Measurements from ENCODE around the gene FHIT. TPM values are rescaled to one million over a fixed set of nuclear protein-coding genes. Genes with fewer than 3 reads are reported as not detected.

Gene FHIT
- total RNA-seq, 2 experiments from 2014 or later = 86.0 to 90.6 TPM

GRCh38 chr3:60199306-60199705 is 1051.9 kb downstream of the FHIT start:
- Mint-ChIP-seq H3K36me3 (ENCODE audit: low read depth) (no peaks in the 10 kb centered on the region), H3K27ac (no peak overlapping the region), H3K9me3 (no peaks in the 10 kb centered on the region), H3K27me3 (no peaks in the 10 kb centered on the region), H3K4me3 (no peak overlapping the region), H3K4me1 (ENCODE audit: low read depth) (no peaks in the 10 kb centered on the region)
- no peaks in the 10 kb centered on the region for H3K9me3 ChIP-seq (ENCODE audit: control insufficient read depth in 1 of 2, insufficient read depth in 1 of 2, low read length in 2 of 2)
- TF ChIP-seq CTCF (IDR thresholded peaks at IDR 0.05) = no peak
- H3K36me3 ChIP-seq (ENCODE audit: insufficient read depth, low read length) = no peaks in the 10 kb centered on the region
- DNase-seq (no peak), ATAC-seq (ENCODE audit: poor library complexity) (no peak)
- no peak overlapping the region for H3K4me3 ChIP-seq (ENCODE audit: low read length)
- H3K4me1 ChIP-seq (ENCODE audit: insufficient read depth, low read length) = no peaks in the 10 kb centered on the region
- no peak overlapping the region for H3K27ac ChIP-seq (ENCODE audit: low read depth in 1 of 2, low read length in 2 of 2)
- no peaks in the 10 kb centered on the region for H3K27me3 ChIP-seq (ENCODE audit: control insufficient read depth in 1 of 2, insufficient read depth in 2 of 2, low read length in 2 of 2)
- intact Hi-C loops (cut with DNase I, micrococcal nuclease) = no loop called here
- ChIA-PET POLR2A (no interaction called here), CTCF (no interaction called here)

- Histone ChIP-seq H3K4me3 (ENCODE audit: low read length) (no peak overlapping the region), H3K36me3 (ENCODE audit: insufficient read depth, low read length) (no peaks in the 10 kb centered on the region), H3K27ac (ENCODE audit: low read depth in 1 of 2, low read length in 2 of 2) (no peak overlapping the region), H3K27me3 (ENCODE audit: control insufficient read depth in 1 of 2, insufficient read depth in 2 of 2, low read length in 2 of 2) (no peaks in the 10 kb centered on the region), H3K9me3 (ENCODE audit: control insufficient read depth in 1 of 2, insufficient read depth in 1 of 2, low read length in 2 of 2) (no peaks in the 10 kb centered on the region), H3K4me1 (ENCODE audit: insufficient read depth, low read length) (no peaks in the 10 kb centered on the region)
- TF ChIP-seq CTCF (IDR thresholded peaks at IDR 0.05) = no peak
- CTCF ChIA-PET = no interaction called here
- Mint-ChIP-seq H3K9me3 (no peaks in the 10 kb centered on the region), H3K27ac (no peak overlapping the region), H3K27me3 (no peaks in the 10 kb centered on the region), H3K4me3 (no peak overlapping the region), H3K4me1 (ENCODE audit: low read depth) (no peaks in the 10 kb centered on the region), H3K36me3 (ENCODE audit: low read depth) (no peaks in the 10 kb centered on the region)
- DNase-seq = no peak
- POLR2A ChIA-PET = no interaction called here
- intact Hi-C loops (cut with DNase I, micrococcal nuclease) = no loop called here
- no peak for ATAC-seq (ENCODE audit: poor library complexity)
Measured at GRCh38 chr3:60198179-60198720, 1053.0 kb downstream of the FHIT start.

- Histone ChIP-seq H3K36me3 (ENCODE audit: insufficient read depth, low read length) (no peaks in the 10 kb centered on the region), H3K4me1 (ENCODE audit: insufficient read depth, low read length) (no peaks in the 10 kb centered on the region), H3K27me3 (ENCODE audit: control insufficient read depth in 1 of 2, insufficient read depth in 2 of 2, low read length in 2 of 2) (no peaks in the 10 kb centered on the region), H3K9me3 (ENCODE audit: control insufficient read depth in 1 of 2, insufficient read depth in 1 of 2, low read length in 2 of 2) (no peaks in the 10 kb centered on the region), H3K4me3 (ENCODE audit: low read length) (no peak overlapping the region), H3K27ac (ENCODE audit: low read depth in 1 of 2, low read length in 2 of 2) (no peak overlapping the region)
- H3K4me1 Mint-ChIP-seq (ENCODE audit: low read depth) = peaks cover 9% of the 10 kb centered on the region
- peaks cover 2% of the 10 kb centered on the region for H3K9me3 Mint-ChIP-seq
- no peak overlapping the region for H3K4me3 Mint-ChIP-seq
- H3K27ac Mint-ChIP-seq = no peak overlapping the region
- intact Hi-C loops (cut with DNase I, micrococcal nuclease) = no loop called here
- no peak for DNase-seq
- ATAC-seq (ENCODE audit: poor library complexity) = no peak
- ChIA-PET POLR2A (no interaction called here), CTCF (no interaction called here)
- TF ChIP-seq CTCF (IDR thresholded peaks at IDR 0.05) = no peak
- H3K27me3 Mint-ChIP-seq = no peaks in the 10 kb centered on the region
- no peaks in the 10 kb centered on the region for H3K36me3 Mint-ChIP-seq (ENCODE audit: low read depth)
Measured at GRCh38 chr3:60192297-60193114, 1058.7 kb downstream of the FHIT start.

Data from CD4-positive, alpha-beta T cell (primary cell).